Measurements from ENCODE around the gene KANSL1.
"Not testable (repeated sequence)": the region's sequence is repeated elsewhere in the genome, so short reads cannot be mapped to it uniquely, and the experiment has no call there.

KANSL1 gene

GRCh38 chr17:46009681-46010596 is 183.3 kb downstream of the KANSL1 start:
- no peak for TF ChIP-seq ZNF274 (IDR thresholded peaks at IDR 0.05; ENCODE audit: low read depth, low read length)
- no peak overlapping the region for H3K4me3 ChIP-seq (ENCODE audit: low read length)

DNA sequence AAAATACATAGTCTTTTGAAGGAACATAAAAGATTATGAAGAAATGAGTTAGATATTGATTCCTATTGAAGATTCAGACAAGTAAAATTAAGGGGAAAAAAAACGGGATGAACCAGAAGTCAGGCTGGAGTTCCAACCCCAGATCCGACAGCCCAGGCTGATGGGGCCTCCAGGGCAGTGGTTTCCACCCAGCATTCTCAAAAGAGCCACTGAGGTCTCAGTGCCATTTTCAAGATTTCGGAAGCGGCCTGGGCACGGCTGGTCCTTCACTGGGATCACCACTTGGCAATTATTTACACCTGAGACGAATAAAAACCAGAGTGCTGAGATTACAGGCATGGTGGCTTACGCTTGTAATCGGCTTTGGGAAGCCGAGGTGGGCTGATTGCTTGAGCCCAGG is 184.6 kb downstream of the KANSL1 start:
- H3K4me3 ChIP-seq (ENCODE audit: low read length): no peak overlapping the region
- no peak for TF ChIP-seq ZNF274 (IDR thresholded peaks at IDR 0.05; ENCODE audit: low read depth, low read length)

DNA sequence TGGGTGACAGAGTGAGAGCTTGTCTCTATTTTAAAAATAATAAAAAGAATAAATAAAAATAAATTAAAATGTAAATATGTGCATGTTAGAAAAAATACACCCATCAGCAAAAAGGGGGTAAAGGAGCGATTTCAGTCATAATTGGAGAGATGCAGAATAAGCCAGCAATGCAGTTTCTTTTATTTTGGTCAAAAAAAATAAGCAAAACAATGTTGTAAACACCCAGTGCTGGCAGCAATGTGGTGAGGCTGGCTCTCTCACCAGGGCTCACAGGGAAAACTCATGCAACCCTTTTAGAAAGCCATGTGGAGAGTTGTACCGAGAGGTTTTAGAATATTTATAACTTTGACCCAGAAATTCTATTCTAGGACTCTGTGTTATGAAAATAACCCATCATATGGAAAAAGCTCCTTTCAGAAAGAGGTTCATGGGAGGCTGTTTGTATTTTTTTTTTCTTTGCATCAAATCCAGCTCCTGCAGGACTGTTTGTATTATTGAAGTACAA is 185.7 kb downstream of the KANSL1 start:
- no peak for TF ChIP-seq ZNF274 (IDR thresholded peaks at IDR 0.05; ENCODE audit: low read depth, low read length)
- no peak overlapping the region for H3K4me3 ChIP-seq (ENCODE audit: low read length)

DNA sequence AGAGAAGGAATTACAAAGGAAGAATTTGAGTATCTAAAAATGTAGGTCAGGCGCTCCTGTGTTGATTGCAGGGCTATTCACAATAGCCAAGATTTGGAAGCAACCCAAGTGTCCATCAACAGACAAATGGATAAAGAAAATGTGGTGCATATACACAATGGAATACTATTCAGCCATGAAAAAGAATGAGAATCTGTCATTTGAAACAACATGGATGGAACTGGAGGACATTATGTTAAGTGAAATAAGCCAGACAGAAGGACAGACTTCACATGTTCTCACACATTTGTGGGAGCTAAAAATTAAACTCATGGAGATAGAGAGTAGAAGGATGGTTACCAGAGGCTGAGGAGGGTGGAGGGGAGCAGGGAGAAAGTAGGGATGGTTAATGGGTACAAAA is 187.1 kb downstream of the KANSL1 start:
- not testable (repeated sequence) for H3K4me3 ChIP-seq (ENCODE audit: low read length)

GRCh38 chr17:46003907-46004748 is 189.1 kb downstream of the KANSL1 start:
- TF ChIP-seq ZNF274 (IDR thresholded peaks at IDR 0.05; ENCODE audit: low read depth, low read length): no peak
- H3K4me3 ChIP-seq (ENCODE audit: low read length): no peak overlapping the region

GRCh38 chr17:46002973-46003316 is 190.3 kb downstream of the KANSL1 start:
- H3K4me3 ChIP-seq (ENCODE audit: low read length): no peak overlapping the region
- TF ChIP-seq ZNF274 (IDR thresholded peaks at IDR 0.05; ENCODE audit: low read depth, low read length): no peak

GRCh38 chr17:46002311-46002972 is 190.8 kb downstream of the KANSL1 start:
- H3K4me3 ChIP-seq (ENCODE audit: low read length): no peak overlapping the region
- TF ChIP-seq ZNF274 (IDR thresholded peaks at IDR 0.05; ENCODE audit: low read depth, low read length): no peak

GRCh38 chr17:46001390-46002310 is 191.6 kb downstream of the KANSL1 start:
- TF ChIP-seq ZNF274 (IDR thresholded peaks at IDR 0.05; ENCODE audit: low read depth, low read length): no peak
- no peak overlapping the region for H3K4me3 ChIP-seq (ENCODE audit: low read length)

GRCh38 chr17:46000757-46001156 is 192.5 kb downstream of the KANSL1 start:
- H3K4me3 ChIP-seq (ENCODE audit: low read length): no peak overlapping the region
- TF ChIP-seq ZNF274 (IDR thresholded peaks at IDR 0.05; ENCODE audit: low read depth, low read length): no peak

DNA sequence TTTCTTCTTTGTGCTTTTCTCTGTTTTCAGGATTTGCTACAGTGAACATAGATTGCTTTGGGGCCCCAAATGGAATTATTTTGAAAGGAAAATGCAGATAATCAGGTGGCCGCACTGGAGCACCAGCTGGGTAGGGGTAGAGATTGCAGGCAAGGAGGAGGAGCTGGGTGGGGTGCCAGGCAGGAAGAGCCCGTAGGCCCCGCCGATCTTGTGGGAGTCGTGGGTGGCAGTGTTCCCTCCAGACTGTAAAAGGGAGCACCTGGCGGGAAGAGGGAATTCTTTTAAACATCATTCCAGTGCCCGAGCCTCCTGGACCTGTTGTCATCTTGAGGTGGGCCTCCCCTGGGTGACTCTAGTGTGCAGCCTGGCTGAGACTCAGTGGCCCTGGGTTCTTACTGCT is 192.9 kb downstream of the KANSL1 start:
- TF ChIP-seq ZNF274 (IDR thresholded peaks at IDR 0.05; ENCODE audit: low read depth, low read length): no peak
- H3K4me3 ChIP-seq (ENCODE audit: low read length): no peak overlapping the region

DNA sequence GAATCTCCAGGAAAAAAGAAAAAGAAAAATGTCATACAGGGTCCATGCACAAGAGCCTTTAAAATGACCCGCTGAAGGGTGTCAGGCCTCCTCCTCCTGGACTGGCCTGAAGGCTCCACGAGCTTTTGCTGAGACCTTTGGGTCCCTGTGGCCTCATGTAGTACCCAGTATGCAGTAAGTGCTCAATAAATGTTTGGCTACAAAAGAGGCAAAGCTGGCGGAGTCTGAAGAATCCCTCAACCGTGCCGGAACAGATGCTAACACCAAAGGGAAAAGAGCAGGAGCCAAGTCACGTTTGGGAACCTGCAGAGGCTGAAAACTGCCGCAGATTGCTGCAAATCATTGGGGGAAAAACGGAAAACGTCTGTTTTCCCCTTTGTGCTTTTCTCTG is 193.3 kb downstream of the KANSL1 start:
- H3K4me3 ChIP-seq (ENCODE audit: low read length): no peak overlapping the region
- no peak for TF ChIP-seq ZNF274 (IDR thresholded peaks at IDR 0.05; ENCODE audit: low read depth, low read length)

GRCh38 chr17:45998987-45999899 is 194.0 kb downstream of the KANSL1 start, which contains the start of gene STH:
STH (plus strand) TSS chr17:45999250; CDS start chr17:45999280, 30 bp downstream.
- H3K4me3 ChIP-seq (ENCODE audit: low read length): no peak within 1 kb of the TSS
- no peak for TF ChIP-seq ZNF274 (IDR thresholded peaks at IDR 0.05; ENCODE audit: low read depth, low read length)

All from GM08714 (cell line).